GM21381 (cell line): ENCODE results near the gene PDE9A.
"Not testable (repeated sequence)": the region's sequence is repeated elsewhere in the genome, so short reads cannot be mapped to it uniquely, and the experiment has no call there.

Experiments used
- ATAC-seq: cut with Tn5 transposase; IDR thresholded peaks from one replicate; pipeline ENCODE4 v1.9.1; 2021; ENCODE audit warnings: mild to moderate bottlenecking, moderate library complexity; ENCODE audit not compliant: unreplicated experiment

PDE9A gene

GRCh38 chr21:42624095-42624790 lies 29.2 kb upstream of the PDE9A start:
- no peak for ATAC-seq

- ATAC-seq: no peak
These were observed 28.5 kb upstream of the PDE9A start for GRCh38 chr21:42624936-42625335.

- no peak for ATAC-seq
These were observed 27.2 kb upstream of the PDE9A start for GRCh38 chr21:42626171-42626570.

- no peak for ATAC-seq
These were observed 25.7 kb upstream of the PDE9A start for GRCh38 chr21:42627527-42628289.

- ATAC-seq: not testable (repeated sequence)
These were observed 24.9 kb upstream of the PDE9A start for GRCh38 chr21:42628466-42629061.

GRCh38 chr21:42629933-42630589 lies 23.4 kb upstream of the PDE9A start:
- ATAC-seq: no peak

GRCh38 chr21:42630626-42631025 lies 22.8 kb upstream of the PDE9A start:
- no peak for ATAC-seq

- no peak for ATAC-seq
These were observed 22.3 kb upstream of the PDE9A start for GRCh38 chr21:42631142-42631541.

GRCh38 chr21:42632336-42632751 lies 21.1 kb upstream of the PDE9A start:
- ATAC-seq: no peak

- no peak for ATAC-seq
These were observed 20.4 kb upstream of the PDE9A start for GRCh38 chr21:42632771-42633690.

GRCh38 chr21:42633858-42634257 lies 19.6 kb upstream of the PDE9A start:
- no peak for ATAC-seq

- no peak for ATAC-seq
These were observed 17.4 kb upstream of the PDE9A start for GRCh38 chr21:42635848-42636519.

- ATAC-seq: no peak
These were observed 16.7 kb upstream of the PDE9A start for GRCh38 chr21:42636520-42637266.

- ATAC-seq: no peak
These were observed 16.0 kb upstream of the PDE9A start for GRCh38 chr21:42637267-42638041.

GRCh38 chr21:42638266-42638863 lies 15.1 kb upstream of the PDE9A start:
- no peak for ATAC-seq

GRCh38 chr21:42639646-42640152 lies 13.7 kb upstream of the PDE9A start:
- ATAC-seq: no peak

- ATAC-seq: no peak
These were observed 12.9 kb upstream of the PDE9A start for GRCh38 chr21:42640486-42640885.
